Breast epithelium (tissue), 4 donors: ENCODE data around the gene EGFL7. TPM values are rescaled to one million over a fixed set of nuclear protein-coding genes. Genes with fewer than 3 reads are reported as not detected.

Experiments used
- DNase-seq, 2 donors: peaks; one replicate each; pipeline ENCODE4 v3.0.0-alpha.2; 2019; ENCODE audit warnings: low spot score in 2 of 2
- H3K27ac ChIP-seq, 2 donors: fragments of 200-600 bp; sonication (generic) in 1 of 2; one replicate each; pipeline ENCODE4 v1.5.1; 2016 to 2019; ENCODE audit warnings: mild to moderate bottlenecking in 1 of 2
- H3K27me3 ChIP-seq, 2 donors: fragments of 200-600 bp; sonication (generic) in 1 of 2; one replicate each; pipeline versions ENCODE4 v1.5.1 to v1.6.0; 2017 to 2019; ENCODE audit warnings: control low read depth in 1 of 2, mild to moderate bottlenecking in 1 of 2
- H3K36me3 ChIP-seq: fragments of 200-600 bp; one replicate; pipeline ENCODE4 v1.5.1; 2019
- H3K4me1 ChIP-seq, 2 donors: fragments of 200-600 bp; sonication (generic); one replicate each; pipeline ENCODE4 v1.5.1; 2016 to 2019; ENCODE audit warnings: control low read depth in 1 of 2
- H3K4me3 ChIP-seq, 3 donors: fragments of 200-600 bp; sonication (generic); 1 replicate in 2 of 3; 2 replicates in 1 of 3; pipeline ENCODE4 v1.5.1; 2016 to 2019; ENCODE audit warnings: mild to moderate bottlenecking in 3 of 3, moderate library complexity in 2 of 3
- H3K9me3 ChIP-seq, 2 donors: fragments of 200-600 bp; sonication (generic) in 1 of 2; one replicate each; pipeline ENCODE4 v1.5.1; 2016 to 2019; ENCODE audit warnings: control low read depth in 1 of 2
- POLR2A ChIP-seq: fragments of 450-650 bp; IDR thresholded peaks from one replicate; pipeline ENCODE4 v1.6.1; 2016; ENCODE audit warnings: antibody characterized with exemption, mild to moderate bottlenecking, moderate library complexity
- POLR2AphosphoS5 ChIP-seq, 3 donors: sonication (generic); formaldehyde crosslinking; IDR thresholded peaks; one replicate each; pipeline ENCODE4 v1.6.1; 2017; ENCODE audit warnings: antibody characterized with exemption in 3 of 3
- intact Hi-C: fragments of 100-400 bp; cut with DNase I; formaldehyde crosslinking; loops from one replicate; pipeline ENCODE4 v1.15.1; 2023; ENCODE audit warnings: low total_unique reads
- total RNA-seq, 3 donors: library from RNA; depleted of rRNA; stranded (reverse); fragments of >200 nt; gene quantifications; one replicate each; pipeline ENCODE4 v1.1.0, GENCODE V29; 2016
- TF ChIP-seq, protein P1 (sequence below), 3 donors: fragments of 450-650 bp; IDR thresholded peaks; one replicate each; pipeline ENCODE4 v1.5.1; 2016 to 2017; ENCODE audit warnings: antibody characterized with exemption in 3 of 3, mild to moderate bottlenecking in 3 of 3, moderate library complexity in 3 of 3

Gene EGFL7
- total RNA-seq, 3 donors from 2014 or later: 48.9 to 138 (median 53.4) TPM

DNA sequence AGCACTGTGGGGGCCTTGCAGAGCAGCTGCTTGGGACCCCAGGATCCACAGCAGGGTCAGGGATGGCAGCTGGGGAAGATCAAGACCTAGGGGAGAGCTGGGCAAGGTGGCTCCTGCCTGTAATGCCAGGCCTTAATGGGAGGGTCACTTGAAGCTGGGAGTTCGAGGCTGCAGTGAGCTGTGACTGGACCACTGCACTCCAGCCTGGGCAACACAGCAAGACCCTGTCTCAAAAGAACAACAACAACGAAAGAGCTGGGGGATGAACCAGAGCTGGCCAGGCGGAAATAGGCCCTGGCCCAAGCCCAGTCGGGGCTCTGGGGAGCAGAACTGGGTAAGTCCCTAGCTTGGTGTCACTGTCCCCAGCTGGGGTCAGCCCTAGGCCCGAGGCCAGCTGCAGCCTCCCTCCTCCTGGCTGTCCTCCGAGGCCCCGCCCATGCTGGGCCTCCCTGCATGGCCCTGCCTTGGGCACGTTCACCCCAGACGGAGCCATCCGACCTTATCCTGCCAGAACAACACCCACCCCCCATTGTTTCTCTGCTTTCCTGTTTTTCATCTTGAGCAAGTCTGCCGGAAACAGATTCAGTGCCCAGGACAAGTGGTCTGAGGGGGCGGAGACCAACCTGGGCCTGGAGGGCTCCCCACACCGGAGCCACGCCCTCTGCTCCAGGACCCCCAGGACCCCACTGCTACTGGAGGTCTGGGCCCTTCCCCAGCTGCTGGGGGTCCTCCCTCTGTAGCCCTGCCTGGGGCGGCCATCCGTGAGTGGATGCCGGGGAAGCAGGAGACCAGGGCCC is 51.6 kb downstream of the EGFL7 start:
- DNase-seq: no peak
- no peaks in the 10 kb centered on the region for H3K27me3 ChIP-seq
- H3K36me3 ChIP-seq: no peaks in the 10 kb centered on the region
- no peaks in the 10 kb centered on the region for H3K9me3 ChIP-seq
- H3K27ac ChIP-seq: no peak overlapping the region
- TF ChIP-seq POLR2A (no peak), POLR2AphosphoS5 (IDR thresholded peaks at IDR 0.05) (no peak)
- TF ChIP-seq, protein P1, sequence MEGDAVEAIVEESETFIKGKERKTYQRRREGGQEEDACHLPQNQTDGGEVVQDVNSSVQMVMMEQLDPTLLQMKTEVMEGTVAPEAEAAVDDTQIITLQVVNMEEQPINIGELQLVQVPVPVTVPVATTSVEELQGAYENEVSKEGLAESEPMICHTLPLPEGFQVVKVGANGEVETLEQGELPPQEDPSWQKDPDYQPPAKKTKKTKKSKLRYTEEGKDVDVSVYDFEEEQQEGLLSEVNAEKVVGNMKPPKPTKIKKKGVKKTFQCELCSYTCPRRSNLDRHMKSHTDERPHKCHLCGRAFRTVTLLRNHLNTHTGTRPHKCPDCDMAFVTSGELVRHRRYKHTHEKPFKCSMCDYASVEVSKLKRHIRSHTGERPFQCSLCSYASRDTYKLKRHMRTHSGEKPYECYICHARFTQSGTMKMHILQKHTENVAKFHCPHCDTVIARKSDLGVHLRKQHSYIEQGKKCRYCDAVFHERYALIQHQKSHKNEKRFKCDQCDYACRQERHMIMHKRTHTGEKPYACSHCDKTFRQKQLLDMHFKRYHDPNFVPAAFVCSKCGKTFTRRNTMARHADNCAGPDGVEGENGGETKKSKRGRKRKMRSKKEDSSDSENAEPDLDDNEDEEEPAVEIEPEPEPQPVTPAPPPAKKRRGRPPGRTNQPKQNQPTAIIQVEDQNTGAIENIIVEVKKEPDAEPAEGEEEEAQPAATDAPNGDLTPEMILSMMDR (IDR thresholded peaks at IDR 0.05): no peak
- H3K4me3 ChIP-seq: no peak overlapping the region
- H3K4me1 ChIP-seq: no peaks in the 10 kb centered on the region
- intact Hi-C loops: no loop called here

DNA sequence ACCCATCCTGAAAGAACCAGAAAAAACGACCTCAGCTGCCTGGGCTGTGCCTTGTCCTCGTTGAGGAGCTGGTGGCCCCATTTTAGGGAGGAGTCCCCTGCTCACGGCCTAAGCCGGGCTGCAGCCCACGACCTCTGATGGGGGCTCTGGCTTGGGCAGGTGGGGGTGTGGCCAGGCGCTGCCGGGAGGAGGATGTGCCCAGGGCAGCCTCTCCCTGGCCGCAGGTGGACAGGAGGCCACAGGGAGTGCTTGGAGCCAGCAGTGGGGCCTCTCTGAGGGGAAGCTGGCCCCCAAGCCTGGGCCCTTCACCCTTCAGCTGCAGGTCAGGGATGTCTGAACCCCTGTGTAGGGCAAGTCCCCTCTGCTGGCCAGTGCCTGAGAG is 52.2 kb downstream of the EGFL7 start:
- Histone ChIP-seq H3K9me3 (no peaks in the 10 kb centered on the region), H3K27ac (peak overlapping the region in 1 of 2 donors; percentile 3), H3K27me3 (no peaks in the 10 kb centered on the region), H3K36me3 (no peaks in the 10 kb centered on the region), H3K4me1 (no peaks in the 10 kb centered on the region), H3K4me3 (no peak overlapping the region)
- TF ChIP-seq POLR2AphosphoS5 (IDR thresholded peaks at IDR 0.05) (no peak), POLR2A (no peak)
- TF ChIP-seq, protein P1 (IDR thresholded peaks at IDR 0.05): no peak
- no peak for DNase-seq
- intact Hi-C loops: no loop called here

DNA sequence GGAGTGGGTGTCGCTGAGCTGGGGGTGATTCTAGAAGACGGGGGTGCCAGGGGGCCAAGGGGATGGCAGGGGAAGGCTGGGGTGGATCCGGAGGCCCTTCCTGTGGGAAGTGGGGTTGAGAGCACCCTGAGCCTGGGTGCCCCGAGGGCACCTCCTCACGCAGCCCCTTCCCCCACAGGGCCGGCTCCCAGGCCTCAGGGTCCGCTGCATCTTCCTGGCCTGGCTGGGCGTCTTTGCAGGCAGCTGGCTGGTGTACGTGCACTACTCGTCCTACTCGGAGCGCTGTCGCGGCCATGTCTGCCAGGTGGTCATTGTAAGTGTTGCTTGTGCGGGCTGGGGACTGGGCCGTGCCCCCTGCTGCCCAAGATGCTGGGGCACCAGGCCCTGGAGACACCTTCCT is 54.7 kb downstream of the EGFL7 start:
- H3K9me3 ChIP-seq: no peaks in the 10 kb centered on the region
- no peak overlapping the region for H3K27ac ChIP-seq
- DNase-seq: no peak
- no peaks in the 10 kb centered on the region for H3K36me3 ChIP-seq
- H3K4me3 ChIP-seq: no peak overlapping the region
- intact Hi-C loops: no loop called here
- H3K4me1 ChIP-seq: no peaks in the 10 kb centered on the region
- H3K27me3 ChIP-seq: no peaks in the 10 kb centered on the region
- TF ChIP-seq POLR2AphosphoS5 (IDR thresholded peaks at IDR 0.05) (no peak), POLR2A (no peak)
- TF ChIP-seq, protein P1 (IDR thresholded peaks at IDR 0.05): no peak

DNA sequence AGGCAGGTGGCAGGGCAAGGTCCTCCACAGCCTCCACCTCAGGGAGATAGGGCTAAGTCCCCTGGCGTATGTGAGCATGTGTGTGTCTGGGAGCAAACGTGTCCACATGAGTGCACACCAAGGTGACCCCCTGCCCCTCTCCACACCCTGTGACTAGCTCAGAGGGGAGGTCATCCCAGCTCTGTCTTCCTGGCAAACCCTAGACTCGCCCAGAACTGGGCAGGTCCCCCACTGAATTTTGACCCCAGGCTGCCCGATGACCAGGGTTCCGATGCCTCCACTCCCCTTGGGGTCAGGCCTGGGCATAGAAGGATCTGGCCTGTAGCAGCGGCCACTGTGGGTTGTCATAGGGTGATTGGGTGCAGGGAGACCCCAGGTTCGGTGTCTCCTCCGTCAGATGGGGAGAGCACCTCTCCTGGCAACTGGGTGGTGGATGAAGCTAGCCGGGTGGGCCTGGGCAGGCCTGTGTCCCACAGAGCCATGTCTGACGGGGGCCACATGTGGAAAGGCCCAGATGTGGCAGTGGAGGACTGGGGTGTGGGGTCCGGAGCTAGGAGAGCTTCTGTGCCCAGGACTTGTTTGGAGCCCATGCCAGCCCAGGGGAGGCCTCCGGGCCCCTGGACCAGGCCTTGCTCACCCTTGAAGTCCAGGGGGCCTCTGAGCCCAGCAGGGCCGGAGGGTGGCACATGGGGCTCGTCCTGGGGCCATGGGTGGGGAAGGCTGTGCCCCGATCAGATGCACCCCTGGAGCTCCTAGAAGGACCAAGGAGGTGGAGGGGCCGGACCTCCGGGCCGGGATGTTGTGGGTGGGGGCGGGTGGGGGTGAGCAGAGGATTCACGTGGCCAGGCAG is 55.9 kb downstream of the EGFL7 start:
- no peaks in the 10 kb centered on the region for H3K9me3 ChIP-seq
- intact Hi-C loops: no loop called here
- no peaks in the 10 kb centered on the region for H3K27me3 ChIP-seq
- peaks cover 6% of the 10 kb centered on the region for H3K36me3 ChIP-seq
- H3K4me3 ChIP-seq: no peak overlapping the region
- no peak for DNase-seq
- no peak overlapping the region for H3K27ac ChIP-seq
- no peaks in the 10 kb centered on the region for H3K4me1 ChIP-seq
- TF ChIP-seq, protein P1 (IDR thresholded peaks at IDR 0.05): no peak
